B cell (primary cell): Measurements from ENCODE around the gene CPPED1. TPM values are rescaled to one million over a fixed set of nuclear protein-coding genes. Genes with fewer than 3 reads are reported as not detected.

Experiments
- ATAC-seq: fragments of 200-7000 bp; cut with Tn5 transposase; one replicate; pipeline ENCODE4 v1.10.0; 2021; ENCODE audit warnings: low read depth, mild to moderate bottlenecking, moderate number of reproducible peaks, moderate library complexity
- CTCF ChIA-PET: fragments of 350-600 bp; sonication (Branson Sonifier 250); formaldehyde crosslinking; loops from one replicate; lab custom pipeline; 2021; ENCODE audit warnings: antibody characterized with exemption, inconsistent platforms; lab: Charles Lee
- POLR2A ChIA-PET: fragments of 350-600 bp; sonication (Branson Sonifier 250); formaldehyde crosslinking; loops from one replicate; lab custom pipeline; 2021; ENCODE audit warnings: antibody characterized with exemption; lab: Charles Lee
- DNase-seq: peaks from one replicate; pipeline ENCODE4 v3.0.0; 2013
- H2AFZ ChIP-seq: 2 replicates; pipeline ENCODE4 v1.6.1; 2012; ENCODE audit warnings: mild to moderate bottlenecking, low read depth, low read length; ENCODE audit not compliant: insufficient read depth, poor library complexity, severe bottlenecking
- H3K27ac ChIP-seq, 2 donors: 1 replicate in 1 of 2; 2 replicates in 1 of 2; pipeline ENCODE4 v1.5.1; 2012 to 2013; ENCODE audit warnings: low read length in 2 of 2, mild to moderate bottlenecking in 2 of 2, moderate library complexity in 1 of 2
- H3K27me3 ChIP-seq, 4 experiments: fragments of 200-600 bp in 1 of 4; sonication (generic) in 1 of 4; replicated peaks in 1 of 4; 1 replicate in 2 of 4; 2 replicates in 2 of 4; pipeline versions ENCODE4 v1.6.1 to v1.7.0; 2013 to 2016; ENCODE audit warnings: low read length in 3 of 4, mild to moderate bottlenecking in 2 of 4, mixed read lengths in 1 of 4, moderate library complexity in 1 of 4; ENCODE audit not compliant: insufficient read depth in 4 of 4, control insufficient read depth in 3 of 4; ENCODE audit errors: control extremely low read depth in 1 of 4
- H3K36me3 ChIP-seq, 2 experiments: replicated peaks in 1 of 2; 1 replicate in 1 of 2; 2 replicates in 1 of 2; pipeline versions ENCODE4 v1.6.1 to v1.7.1; 2013; ENCODE audit warnings: low read length in 1 of 2; ENCODE audit not compliant: insufficient read depth in 2 of 2, control insufficient read depth in 1 of 2; ENCODE audit errors: control extremely low read depth in 1 of 2, extremely low read depth in 1 of 2
- H3K4me1 ChIP-seq, 2 donors: fragments of 200-600 bp in 1 of 2; sonication (generic) in 1 of 2; 1 replicate in 1 of 2; 2 replicates in 1 of 2; pipeline versions ENCODE4 v1.5.1 to v1.6.1; 2013 to 2017; ENCODE audit warnings: low read length in 2 of 2; ENCODE audit not compliant: control insufficient read depth in 2 of 2, insufficient read depth in 2 of 2
- H3K4me2 ChIP-seq: replicated peaks from 2 replicates; pipeline ENCODE3; 2012; ENCODE audit warnings: mild to moderate bottlenecking, low read depth, low read length; ENCODE audit not compliant: poor library complexity, severe bottlenecking
- H3K4me3 ChIP-seq, 5 experiments: fragments of 200-600 bp in 1 of 5; sonication (generic) in 1 of 5; 1 replicate in 3 of 5; 2 replicates in 2 of 5; pipeline versions ENCODE4 v1.5.1 to v1.7.0; 2011 to 2016; ENCODE audit warnings: low read length in 4 of 5, mild to moderate bottlenecking in 4 of 5, low read depth in 2 of 5, control low read depth in 1 of 5, moderate library complexity in 1 of 5; ENCODE audit not compliant: insufficient read depth in 1 of 5; ENCODE audit errors: control extremely low read depth in 1 of 5, extremely low read depth in 1 of 5
- H3K79me2 ChIP-seq: fragments of 200-600 bp; sonication (generic); one replicate; pipeline ENCODE4 v1.6.0; 2016; ENCODE audit warnings: low read length; ENCODE audit not compliant: control insufficient read depth, insufficient read depth
- H3K9ac ChIP-seq: fragments of 200-600 bp; sonication (generic); 2 replicates; pipeline ENCODE4 v1.6.1; 2017; ENCODE audit warnings: mild to moderate bottlenecking, low read length, moderate library complexity
- H3K9me3 ChIP-seq, 3 donors: one replicate each; pipeline versions ENCODE4 v1.6.1 to v1.7.1; 2013; ENCODE audit warnings: low read length in 2 of 3; ENCODE audit not compliant: control insufficient read depth in 2 of 3, insufficient read depth in 1 of 3; ENCODE audit errors: control extremely low read depth in 1 of 3
- H4K20me1 ChIP-seq: 2 replicates; pipeline ENCODE4 v1.6.0; 2012; ENCODE audit warnings: mild to moderate bottlenecking, low read length; ENCODE audit not compliant: insufficient read depth, control insufficient read depth, poor library complexity, severe bottlenecking
- H3K27ac Mint-ChIP-seq: one replicate; pipeline ENCODE4 v1.8.0; 2021; ENCODE audit warnings: mixed read lengths
- H3K27me3 Mint-ChIP-seq: one replicate; pipeline ENCODE4 v1.8.0; 2021; ENCODE audit warnings: mixed read lengths
- H3K4me1 Mint-ChIP-seq: one replicate; pipeline ENCODE4 v1.8.0; 2021; ENCODE audit warnings: mixed read lengths
- H3K4me3 Mint-ChIP-seq: one replicate; pipeline ENCODE4 v1.8.0; 2021; ENCODE audit warnings: mixed read lengths
- H3K9me3 Mint-ChIP-seq: one replicate; pipeline ENCODE4 v1.8.0; 2022; ENCODE audit warnings: mixed read lengths; ENCODE audit not compliant: insufficient read depth
- CTCF ChIP-seq: fragments of 200-600 bp; IDR thresholded peaks from one replicate; pipeline ENCODE4 v1.8.0; 2022; ENCODE audit warnings: antibody characterized with exemption, mild to moderate bottlenecking
- EZH2 ChIP-seq: IDR thresholded peaks from 2 replicates; pipeline ENCODE4 v1.6.1; 2012; ENCODE audit warnings: borderline replicate concordance, low read depth, mild to moderate bottlenecking, moderate library complexity, low read length; ENCODE audit not compliant: insufficient read depth, poor library complexity, severe bottlenecking
- WGBS: methylation state at CpG from one replicate; pipeline ENCODE4 v1.1.5; 2013; ENCODE audit warnings: missing lambda C conversion rate; ENCODE audit not compliant: insufficient coverage; 5-methylcytosine and 5-hydroxymethylcytosine counted together
- intact Hi-C: fragments of 100-400 bp; cut with micrococcal nuclease; formaldehyde crosslinking; loops from one replicate; pipeline ENCODE4 v1.10.0; 2022
- polyA plus RNA-seq: library from polyadenylated mRNA; depleted of rRNA; stranded (reverse); fragments of >200 nt; gene quantifications from 2 replicates; pipeline ENCODE4 v1.2.3, GENCODE V29; 2012
- total RNA-seq, 2 donors: library from RNA; stranded (reverse); fragments of 120-200 nt in 1 of 2; gene quantifications; 1 replicate in 1 of 2; 2 replicates in 1 of 2; pipeline versions ENCODE4 v1.2.3 to v1.2.4, GENCODE V29; 2013 to 2022

CPPED1 gene
- total and polyA plus RNA-seq, 2 donors (not counting 1 experiment from before 2014, with no cell fraction given), result 5.9 to 11.3 TPM

GRCh38 chr16:12685806-12686205, 117.9 kb downstream of the CPPED1 start:
- Histone ChIP-seq H3K4me3 (no peak overlapping the region), H3K27me3 (no peaks in the 10 kb centered on the region), H4K20me1 (no peaks in the 10 kb centered on the region), H3K9ac (no peak overlapping the region), H3K79me2 (no peaks in the 10 kb centered on the region), H3K27ac (no peak overlapping the region), H2AFZ (no peak overlapping the region), H3K9me3 (no peaks in the 10 kb centered on the region), H3K4me1 (no peaks in the 10 kb centered on the region), H3K4me2 (no peak overlapping the region), H3K36me3 (no peaks in the 10 kb centered on the region)
- Mint-ChIP-seq H3K4me3 (no peak overlapping the region), H3K9me3 (no peaks in the 10 kb centered on the region), H3K4me1 (no peaks in the 10 kb centered on the region), H3K27me3 (no peaks in the 10 kb centered on the region), H3K27ac (no peak overlapping the region)
- 86% methylated on average over 2 of the region's 5 CpGs for WGBS
- intact Hi-C loops, result no loop called here
- ATAC-seq (no peak), DNase-seq (no peak)
- no peak for TF ChIP-seq EZH2
- TF ChIP-seq CTCF, result no peak
- CTCF ChIA-PET, result no interaction called here
- POLR2A ChIA-PET, result no interaction called here

GRCh38 chr16:12682432-12683165, 121.1 kb downstream of the CPPED1 start:
- intact Hi-C loops, result no loop called here

More at GRCh38 chr16:12682432-12683165, 121.1 kb downstream of the CPPED1 start:
- ChIA-PET CTCF (no interaction called here), POLR2A (no interaction called here)
- ATAC-seq (no peak), DNase-seq (no peak)
- Mint-ChIP-seq H3K27me3 (no peaks in the 10 kb centered on the region), H3K27ac (no peak overlapping the region), H3K4me1 (peaks cover 3% of the 10 kb centered on the region), H3K9me3 (no peaks in the 10 kb centered on the region), H3K4me3 (no peak overlapping the region)
- Histone ChIP-seq H2AFZ (no peak overlapping the region), H3K9ac (no peak overlapping the region), H4K20me1 (no peaks in the 10 kb centered on the region), H3K27ac (no peak overlapping the region), H3K4me2 (no peak overlapping the region), H3K9me3 (no peaks in the 10 kb centered on the region), H3K4me1 (peaks cover 0 to 1% of the 10 kb centered on the region in 2 donors), H3K27me3 (no peaks in the 10 kb centered on the region), H3K79me2 (no peaks in the 10 kb centered on the region), H3K4me3 (no peak overlapping the region), H3K36me3 (no peaks in the 10 kb centered on the region)
- TF ChIP-seq CTCF (no peak), EZH2 (no peak)
- WGBS, result 95% methylated on average over 8 of the region's 11 CpGs
